NCI-H69 (cell line): ENCODE measurements around the gene CIRBP.

Experiments used
- DNase-seq: peaks from one replicate; lab custom pipeline; 2025; lab: John Stamatoyannopoulos, UW

Gene CIRBP

DNA sequence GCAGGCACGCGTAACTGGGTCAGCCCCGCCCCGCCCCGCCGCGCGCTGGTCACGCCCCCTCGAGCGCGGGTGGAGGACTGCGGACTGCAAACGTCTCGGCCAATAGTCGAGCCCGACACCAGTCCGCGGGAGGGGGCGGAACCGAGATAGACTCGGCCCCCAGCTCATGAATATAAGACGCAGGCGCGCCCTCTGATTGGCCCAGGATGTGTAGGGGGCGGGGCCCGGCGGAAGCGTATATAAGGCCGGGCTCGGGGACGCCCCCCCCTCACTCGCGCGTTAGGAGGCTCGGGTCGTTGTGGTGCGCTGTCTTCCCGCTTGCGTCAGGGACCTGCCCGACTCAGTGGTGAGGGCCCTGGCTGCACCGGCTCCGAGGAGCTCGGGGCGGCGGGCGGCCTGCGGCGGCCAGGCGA lies at the start of gene CIRBP:
Gene CIRBP, plus strand, starts transcription at position 268 of the 413 bp plus-strand sequence. CDS start 1,602 bp downstream, outside the sequence.
- peak; percentile 99 for DNase-seq

DNA sequence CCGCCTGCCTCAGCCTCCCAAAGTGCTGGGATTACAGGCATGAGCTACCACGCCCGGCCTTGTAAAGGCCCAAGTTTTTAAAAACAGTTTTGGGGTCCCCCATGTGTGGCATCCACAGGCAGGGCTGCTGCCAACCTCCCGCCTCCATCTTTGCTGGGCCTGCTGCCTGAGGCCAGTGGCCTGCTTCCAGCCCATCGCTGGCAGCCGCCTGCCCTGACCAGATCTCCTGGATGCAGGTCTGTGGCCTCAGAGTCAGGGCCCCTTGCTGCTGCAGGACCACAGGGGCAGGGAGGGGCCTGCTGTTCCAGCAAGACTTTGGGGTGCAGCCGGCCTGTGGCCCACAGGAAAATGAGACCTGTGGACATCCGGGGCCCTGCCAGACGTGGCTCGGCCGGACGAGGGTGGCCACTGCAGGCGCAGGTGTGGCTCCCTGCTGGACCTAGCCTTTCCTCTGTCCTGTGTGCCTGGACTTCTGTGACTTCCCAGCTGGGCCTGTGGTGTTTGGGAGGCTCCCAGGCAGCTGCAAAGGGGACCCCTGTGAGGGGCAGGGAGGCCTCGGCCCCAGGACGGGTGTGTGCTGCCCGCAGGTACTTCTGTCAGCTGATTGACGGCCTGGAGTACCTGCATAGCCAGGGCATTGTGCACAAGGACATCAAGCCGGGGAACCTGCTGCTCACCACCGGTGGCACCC lies 49.2 kb upstream of the CIRBP start:
- no peak for DNase-seq

- DNase-seq, result no peak
These were observed 48.6 kb upstream of the CIRBP start for GRCh38 chr19:1220477-1220930.

GRCh38 chr19:1220976-1221903 lies 47.9 kb upstream of the CIRBP start:
- DNase-seq, result no peak

GRCh38 chr19:1221904-1222255 lies 47.3 kb upstream of the CIRBP start:
- no peak for DNase-seq

GRCh38 chr19:1222394-1222793 lies 46.7 kb upstream of the CIRBP start:
- no peak for DNase-seq

DNA sequence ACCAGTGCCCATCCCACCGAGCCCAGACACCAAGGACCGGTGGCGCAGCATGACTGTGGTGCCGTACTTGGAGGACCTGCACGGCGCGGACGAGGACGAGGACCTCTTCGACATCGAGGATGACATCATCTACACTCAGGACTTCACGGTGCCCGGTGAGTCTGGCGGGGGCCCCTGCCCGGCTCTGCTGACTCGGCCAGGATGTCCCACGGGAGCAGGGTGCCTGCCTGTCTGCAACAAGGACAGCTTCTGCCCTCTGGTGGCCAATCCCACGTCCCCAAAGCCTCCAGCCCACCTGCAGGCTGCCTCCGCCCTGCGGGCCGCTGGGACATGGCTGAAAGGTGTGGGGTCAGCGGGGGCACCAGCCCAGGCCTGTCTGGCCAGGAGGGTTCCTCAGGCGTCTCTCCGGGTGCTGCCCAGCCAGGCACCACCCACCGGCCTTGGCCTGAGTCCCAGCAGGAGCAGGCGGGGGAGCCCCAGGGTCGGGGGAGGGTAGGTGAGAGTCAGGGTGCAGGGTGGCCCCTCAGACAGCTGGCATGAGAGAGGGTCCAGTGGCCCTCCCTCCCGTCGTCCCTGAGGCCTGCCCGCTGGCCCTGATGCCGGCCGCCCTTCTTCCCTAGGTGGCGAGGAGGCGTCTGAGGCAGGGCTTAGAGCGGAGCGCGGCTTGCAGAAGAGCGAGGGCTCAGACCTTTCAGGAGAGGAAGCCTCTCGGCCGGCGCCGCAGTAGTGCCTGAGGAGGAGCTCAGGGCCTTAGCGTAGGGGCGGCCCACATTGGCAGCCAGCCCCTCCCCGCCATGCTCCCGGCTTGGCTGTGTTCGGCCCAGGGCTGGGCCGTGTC lies 45.9 kb upstream of the CIRBP start:
- DNase-seq, result peak; percentile 42

- no peak for DNase-seq
These were observed 44.9 kb upstream of the CIRBP start for GRCh38 chr19:1224047-1224825.

- no peak for DNase-seq
These were observed 44.3 kb upstream of the CIRBP start for GRCh38 chr19:1224847-1225246.

DNA sequence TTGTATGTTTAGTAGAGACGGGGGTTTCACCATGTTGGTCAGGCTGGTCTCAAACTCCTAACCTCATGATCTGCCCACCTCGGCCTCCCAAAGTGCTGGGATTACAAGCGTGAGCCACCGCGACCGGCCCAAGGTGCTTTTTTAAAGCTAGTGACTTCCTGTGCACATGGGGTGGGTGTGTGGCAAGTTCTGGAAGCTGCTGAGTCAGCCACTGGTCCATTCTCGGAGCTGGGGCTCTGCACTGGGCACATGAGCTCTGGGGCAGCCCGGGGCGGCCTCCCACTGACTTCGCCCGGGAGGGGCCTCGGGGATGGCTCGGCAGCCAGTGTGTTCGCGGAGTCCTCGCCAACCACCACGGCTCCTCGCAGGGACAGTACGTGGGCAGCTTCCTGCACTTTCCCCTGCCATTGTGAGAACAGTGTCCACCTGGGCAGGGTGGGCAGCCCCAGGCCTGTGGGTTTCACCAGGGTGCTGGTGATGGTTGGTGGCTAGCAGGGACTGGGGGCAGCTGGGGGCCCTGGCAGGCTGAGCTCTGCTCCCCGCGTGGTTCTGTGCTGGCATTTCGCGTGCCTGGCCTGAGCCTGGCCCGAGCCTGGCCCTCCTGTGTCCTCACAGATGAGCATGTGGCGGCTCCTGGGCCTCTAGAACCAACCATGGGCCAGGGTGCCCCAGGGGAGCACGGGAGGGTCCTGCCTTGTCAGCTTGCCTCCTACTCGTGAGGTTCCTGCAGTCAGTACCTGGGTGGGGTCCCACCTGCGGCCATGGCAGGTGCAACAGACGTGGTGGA lies 43.5 kb upstream of the CIRBP start:
- DNase-seq, result no peak

DNA sequence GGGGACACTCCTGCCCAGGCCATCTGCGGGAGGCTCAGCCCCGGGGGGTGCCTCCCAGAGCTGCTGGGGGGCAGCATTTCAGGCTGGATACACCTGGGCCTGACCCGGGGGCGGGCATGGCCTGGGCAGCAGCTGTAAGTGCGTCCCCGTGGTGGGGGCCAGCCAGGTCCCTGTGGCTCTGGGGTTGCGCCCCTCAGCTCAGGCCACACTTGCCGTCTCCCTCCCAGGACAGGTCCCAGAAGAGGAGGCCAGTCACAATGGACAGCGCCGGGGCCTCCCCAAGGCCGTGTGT lies 43.0 kb upstream of the CIRBP start:
- DNase-seq, result no peak

GRCh38 chr19:1226522-1227303 lies 42.4 kb upstream of the CIRBP start:
- no peak for DNase-seq

- no peak for DNase-seq
These were observed 41.7 kb upstream of the CIRBP start for GRCh38 chr19:1227304-1228054.

DNA sequence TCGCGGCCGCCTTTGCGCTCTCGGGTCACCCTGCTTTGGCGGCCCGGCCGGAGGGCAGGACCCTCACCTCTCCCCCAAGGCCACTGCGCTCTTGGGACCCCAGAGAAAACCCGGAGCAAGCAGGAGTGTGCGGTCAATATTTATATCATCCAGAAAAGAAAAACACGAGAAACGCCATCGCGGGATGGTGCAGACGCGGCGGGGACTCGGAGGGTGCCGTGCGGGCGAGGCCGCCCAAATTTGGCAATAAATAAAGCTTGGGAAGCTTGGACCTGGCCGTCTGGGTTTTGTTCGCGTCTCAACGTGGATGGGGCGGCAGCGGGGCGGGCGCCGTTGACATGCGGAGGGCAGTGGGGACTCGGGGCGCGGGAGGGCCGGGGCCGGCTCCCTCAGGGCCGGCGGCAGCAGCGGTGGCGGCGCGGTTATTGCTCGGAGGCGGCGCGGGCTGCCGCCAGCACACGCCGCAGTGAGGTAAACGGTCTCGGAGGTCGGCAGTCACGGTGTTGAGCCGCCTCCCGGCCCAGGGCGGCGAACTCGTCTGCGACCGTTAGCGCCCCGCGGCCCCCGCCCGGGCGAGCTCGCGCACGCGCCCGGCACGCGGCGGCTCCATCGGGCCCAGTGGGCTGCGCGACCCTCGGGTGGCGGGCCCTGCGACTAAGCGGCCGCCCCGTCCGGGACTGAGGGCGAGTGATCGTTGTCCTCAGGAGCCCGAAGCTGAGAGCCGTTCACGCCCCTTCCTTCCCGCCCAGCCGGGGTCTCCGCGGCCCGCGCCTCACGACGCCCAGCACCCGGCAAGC lies 40.8 kb upstream of the CIRBP start:
- DNase-seq, result no peak

- DNase-seq, result no peak
These were observed 39.8 kb upstream of the CIRBP start for GRCh38 chr19:1229056-1229923.

GRCh38 chr19:1229924-1230782 lies 39.0 kb upstream of the CIRBP start:
- no peak for DNase-seq
